Liver (tissue), 9 donors: ENCODE measurements around the gene APOL4. TPM values are rescaled to one million over a fixed set of nuclear protein-coding genes. Genes with fewer than 3 reads are reported as not detected.

ENCODE experiments used
- DNase-seq: peaks from one replicate; pipeline ENCODE4 v3.0.0-alpha.2; 2017; ENCODE audit warnings: low spot score
- H3K27ac ChIP-seq, 2 donors: one replicate each; pipeline ENCODE4 v1.7.0; 2013; ENCODE audit warnings: inconsistent platforms in 2 of 2, low read length in 2 of 2, control low read depth in 1 of 2, low read depth in 1 of 2, mild to moderate bottlenecking in 1 of 2
- H3K27me3 ChIP-seq, 4 donors: one replicate each; pipeline versions ENCODE4 v1.6.1 to v1.7.0; 2013; ENCODE audit warnings: low read length in 3 of 4, inconsistent platforms in 1 of 4, mild to moderate bottlenecking in 1 of 4, moderate library complexity in 1 of 4; ENCODE audit not compliant: control insufficient read depth in 4 of 4, insufficient read depth in 4 of 4
- H3K36me3 ChIP-seq, 4 donors: one replicate each; pipeline versions ENCODE4 v1.6.1 to v1.7.0; 2013; ENCODE audit warnings: low read length in 3 of 4, mild to moderate bottlenecking in 3 of 4, low read depth in 1 of 4, moderate library complexity in 1 of 4; ENCODE audit not compliant: control insufficient read depth in 4 of 4, insufficient read depth in 3 of 4
- H3K4me1 ChIP-seq, 4 donors: one replicate each; pipeline versions ENCODE4 v1.6.1 to v1.7.0; 2013; ENCODE audit warnings: low read length in 3 of 4, mild to moderate bottlenecking in 3 of 4, moderate library complexity in 1 of 4; ENCODE audit not compliant: control insufficient read depth in 4 of 4, insufficient read depth in 4 of 4
- H3K4me3 ChIP-seq, 3 donors: one replicate each; pipeline versions ENCODE4 v1.6.1 to v1.7.0; 2013; ENCODE audit warnings: low read length in 3 of 3, control low read depth in 1 of 3, low read depth in 1 of 3, mild to moderate bottlenecking in 1 of 3
- H3K9ac ChIP-seq, 2 donors: one replicate each; pipeline ENCODE4 v1.7.0; 2013; ENCODE audit warnings: low read length in 2 of 2, mild to moderate bottlenecking in 2 of 2, moderate library complexity in 2 of 2, control low read depth in 1 of 2, low read depth in 1 of 2
- H3K9me3 ChIP-seq, 4 donors: one replicate each; pipeline versions ENCODE4 v1.6.1 to v1.7.0; 2013; ENCODE audit warnings: low read length in 3 of 4; ENCODE audit not compliant: control insufficient read depth in 4 of 4
- ATF3 ChIP-seq: IDR thresholded peaks from 2 replicates; pipeline ENCODE4 v1.6.1; 2016; ENCODE audit warnings: antibody characterized with exemption
- CTCF ChIP-seq: fragments of 150-350 bp; IDR thresholded peaks from 2 replicates; pipeline ENCODE4 v1.5.1; 2017; ENCODE audit warnings: improper control_type of control experiment, low read depth, low read length; ENCODE audit not compliant: missing input control
- EGR1 ChIP-seq, 2 donors: IDR thresholded peaks; 2 replicates each; pipeline ENCODE4 v1.6.1; 2016 to 2018; ENCODE audit warnings: antibody characterized with exemption in 2 of 2, low read depth in 2 of 2
- FOXA1 ChIP-seq: IDR thresholded peaks from 2 replicates; pipeline ENCODE4 v1.6.1; 2016; ENCODE audit warnings: antibody characterized with exemption
- FOXA2 ChIP-seq: IDR thresholded peaks from 2 replicates; pipeline ENCODE4 v1.6.1; 2016; ENCODE audit warnings: antibody characterized with exemption
- HNF4A ChIP-seq, 2 donors: conservative IDR thresholded peaks; 2 replicates each; pipeline ENCODE4 v1.6.1; 2016; ENCODE audit warnings: antibody characterized with exemption in 2 of 2, mild to moderate bottlenecking in 2 of 2
- HNF4G ChIP-seq: IDR thresholded peaks from 2 replicates; pipeline ENCODE4 v1.6.1; 2016; ENCODE audit warnings: antibody characterized with exemption
- JUND ChIP-seq, 2 donors: IDR thresholded peaks; 2 replicates each; pipeline ENCODE4 v1.6.1; 2016; ENCODE audit warnings: antibody characterized with exemption in 2 of 2
- MAX ChIP-seq: IDR thresholded peaks from 2 replicates; pipeline ENCODE4 v1.6.1; 2016; ENCODE audit warnings: antibody characterized with exemption
- NR2F2 ChIP-seq: IDR thresholded peaks from 2 replicates; pipeline ENCODE4 v1.6.1; 2016; ENCODE audit warnings: antibody characterized with exemption
- RXRA ChIP-seq, 2 donors: IDR thresholded peaks; 2 replicates each; pipeline ENCODE4 v1.6.1; 2017 to 2018; ENCODE audit warnings: antibody characterized with exemption in 2 of 2, mild to moderate bottlenecking in 1 of 2
- SP1 ChIP-seq: IDR thresholded peaks from 2 replicates; pipeline ENCODE4 v1.6.1; 2018; ENCODE audit warnings: antibody characterized with exemption, mild to moderate bottlenecking
- ZBTB33 ChIP-seq: IDR thresholded peaks from 2 replicates; pipeline ENCODE4 v1.6.1; 2016; ENCODE audit warnings: antibody characterized with exemption
- WGBS: extraction: QIAGEN DNeasy Blood & Tissue Kit; methylation state at CpG from one replicate; pipeline ENCODE4 v1.1.7; 2013; 5-methylcytosine and 5-hydroxymethylcytosine counted together
- polyA plus RNA-seq, 2 donors: library from polyadenylated mRNA; stranded (reverse) in 1 of 2; unstranded in 1 of 2; fragments of 200-250 nt in 1 of 2; fragments of >200 nt in 1 of 2; fragmentation: Nextera tagmentation in 1 of 2; extraction: Ambion mirVana in 1 of 2; gene quantifications; one replicate each; pipeline versions ENCODE4 v1.2.1 to v1.2.3, GENCODE V29; 2013 to 2015
- total RNA-seq, 2 donors: library from RNA; depleted of rRNA; stranded (reverse); fragments of >200 nt; gene quantifications; one replicate each; pipeline ENCODE4 v1.2.3, GENCODE V29; 2014
- donor health status: healthy.
- donor health status: healthy.
- donor health status: healthy.
- donor health status: healthy.
- donor health status: healthy.

APOL4 gene
- total and polyA plus RNA-seq, 4 donors: 0.59 to 2.3 (median 1.8) TPM

GRCh38 chr22:36212901-36213300 lies 11.3 kb upstream of the APOL4 start:
- peak; percentile 46 for DNase-seq
- Histone ChIP-seq H3K36me3 (no peaks in the 10 kb centered on the region), H3K4me1 (peaks cover 3 to 31% (median 24%) of the 10 kb centered on the region in 4 donors), H3K27ac (no peak overlapping the region), H3K9ac (no peak overlapping the region), H3K9me3 (no peaks in the 10 kb centered on the region), H3K27me3 (no peaks in the 10 kb centered on the region), H3K4me3 (no peak overlapping the region)
- TF ChIP-seq HNF4A (conservative IDR thresholded peaks at IDR 0.05) (peak; percentile 23 to 38), HNF4G (no peak), FOXA1 (no peak)

- Histone ChIP-seq H3K9ac (no peak overlapping the region), H3K4me1 (peaks cover 3 to 31% (median 24%) of the 10 kb centered on the region in 4 donors), H3K4me3 (no peak overlapping the region), H3K27me3 (no peaks in the 10 kb centered on the region), H3K36me3 (no peaks in the 10 kb centered on the region), H3K9me3 (no peaks in the 10 kb centered on the region), H3K27ac (no peak overlapping the region)
- TF ChIP-seq MAX (no peak), FOXA1 (no peak), ZBTB33 (no peak), FOXA2 (no peak), HNF4A (conservative IDR thresholded peaks at IDR 0.05) (no peak)
- 76% methylated on average over 4 of the region's 4 CpGs for WGBS
- DNase-seq: no peak
Observed at GRCh38 chr22:36211237-36211861, 9.7 kb upstream of the APOL4 start.

- WGBS: 75% methylated on average over 3 of the region's 3 CpGs
- Histone ChIP-seq H3K36me3 (no peaks in the 10 kb centered on the region), H3K4me1 (peaks cover 3 to 31% (median 24%) of the 10 kb centered on the region in 4 donors), H3K9ac (no peak overlapping the region), H3K27me3 (no peaks in the 10 kb centered on the region), H3K9me3 (no peaks in the 10 kb centered on the region), H3K27ac (no peak overlapping the region), H3K4me3 (no peak overlapping the region)
- TF ChIP-seq FOXA2 (no peak), ATF3 (no peak), NR2F2 (no peak), RXRA (IDR thresholded peaks at IDR 0.05) (no peak), CTCF (no peak), SP1 (no peak), MAX (no peak), HNF4G (no peak), JUND (IDR thresholded peaks at IDR 0.05) (no peak), EGR1 (IDR thresholded peaks at IDR 0.05; ENCODE audit: low read depth in 2 of 2) (no peak)
- DNase-seq: no peak
Observed at GRCh38 chr22:36210224-36210623, 8.6 kb upstream of the APOL4 start.
